ENCODE results near the gene PBX4.

Gene PBX4

GRCh38 chr19:19558636-19559035, 59.9 kb downstream of the PBX4 start:
- DNase-seq = no peak
- TF ChIP-seq GATA1 (IDR thresholded peaks at IDR 0.05; ENCODE audit: low read depth, low read length) (no peak), POLR2A (IDR thresholded peaks at IDR 0.05; ENCODE audit: low read length) (no peak)

GRCh38 chr19:19558055-19558454, 60.4 kb downstream of the PBX4 start:
- DNase-seq = no peak
- TF ChIP-seq GATA1 (IDR thresholded peaks at IDR 0.05; ENCODE audit: low read depth, low read length) (no peak), POLR2A (IDR thresholded peaks at IDR 0.05; ENCODE audit: low read length) (no peak)

GRCh38 chr19:19554074-19555023, 64.1 kb downstream of the PBX4 start:
- DNase-seq = peak; percentile 59 to 74
- TF ChIP-seq GATA1 (IDR thresholded peaks at IDR 0.05; ENCODE audit: low read depth, low read length) (no peak), POLR2A (IDR thresholded peaks at IDR 0.05; ENCODE audit: low read length) (no peak)

GRCh38 chr19:19553670-19554069, 64.8 kb downstream of the PBX4 start:
- TF ChIP-seq POLR2A (IDR thresholded peaks at IDR 0.05; ENCODE audit: low read length) = no peak
- TF ChIP-seq GATA1 (IDR thresholded peaks at IDR 0.05; ENCODE audit: low read depth, low read length) = no peak
- no peak for DNase-seq

GRCh38 chr19:19552798-19553197, 65.7 kb downstream of the PBX4 start:
- TF ChIP-seq POLR2A (IDR thresholded peaks at IDR 0.05; ENCODE audit: low read length) = no peak
- peak in 1 of 2 experiments; percentile 34 for DNase-seq

- TF ChIP-seq POLR2A (IDR thresholded peaks at IDR 0.05; ENCODE audit: low read length) = no peak
- no peak for TF ChIP-seq GATA1 (IDR thresholded peaks at IDR 0.05; ENCODE audit: low read depth, low read length)
- no peak for DNase-seq
Observed at GRCh38 chr19:19551853-19552192, 66.7 kb downstream of the PBX4 start.

GRCh38 chr19:19550972-19551852, 67.3 kb downstream of the PBX4 start:
- DNase-seq = no peak
- TF ChIP-seq GATA1 (IDR thresholded peaks at IDR 0.05; ENCODE audit: low read depth, low read length) = no peak
- no peak for TF ChIP-seq POLR2A (IDR thresholded peaks at IDR 0.05; ENCODE audit: low read length)

- no peak for DNase-seq
- TF ChIP-seq POLR2A (IDR thresholded peaks at IDR 0.05; ENCODE audit: low read length) (no peak), GATA1 (IDR thresholded peaks at IDR 0.05; ENCODE audit: low read depth, low read length) (no peak)
Observed at GRCh38 chr19:19550485-19550929, 68.0 kb downstream of the PBX4 start.

GRCh38 chr19:19549804-19550464, 68.6 kb downstream of the PBX4 start:
- DNase-seq = no peak
- TF ChIP-seq GATA1 (IDR thresholded peaks at IDR 0.05; ENCODE audit: low read depth, low read length) = no peak
- no peak for TF ChIP-seq POLR2A (IDR thresholded peaks at IDR 0.05; ENCODE audit: low read length)

GRCh38 chr19:19548915-19549759, 69.3 kb downstream of the PBX4 start:
- no peak for DNase-seq
- TF ChIP-seq GATA1 (IDR thresholded peaks at IDR 0.05; ENCODE audit: low read depth, low read length) (no peak), POLR2A (IDR thresholded peaks at IDR 0.05; ENCODE audit: low read length) (no peak)

- DNase-seq = no peak
- no peak for TF ChIP-seq GATA1 (IDR thresholded peaks at IDR 0.05; ENCODE audit: low read depth, low read length)
- TF ChIP-seq POLR2A (IDR thresholded peaks at IDR 0.05; ENCODE audit: low read length) = no peak
Observed at GRCh38 chr19:19547674-19548336, 70.7 kb downstream of the PBX4 start.

- no peak for TF ChIP-seq POLR2A (IDR thresholded peaks at IDR 0.05; ENCODE audit: low read length)
- DNase-seq = no peak
Observed at GRCh38 chr19:19546751-19547162, 71.7 kb downstream of the PBX4 start.

- DNase-seq = no peak
- TF ChIP-seq POLR2A (IDR thresholded peaks at IDR 0.05; ENCODE audit: low read length) = no peak
- no peak for TF ChIP-seq GATA1 (IDR thresholded peaks at IDR 0.05; ENCODE audit: low read depth, low read length)
Observed at GRCh38 chr19:19545707-19546106, 72.8 kb downstream of the PBX4 start.
